ENCODE data around the gene HRK.

Gene HRK

DNA sequence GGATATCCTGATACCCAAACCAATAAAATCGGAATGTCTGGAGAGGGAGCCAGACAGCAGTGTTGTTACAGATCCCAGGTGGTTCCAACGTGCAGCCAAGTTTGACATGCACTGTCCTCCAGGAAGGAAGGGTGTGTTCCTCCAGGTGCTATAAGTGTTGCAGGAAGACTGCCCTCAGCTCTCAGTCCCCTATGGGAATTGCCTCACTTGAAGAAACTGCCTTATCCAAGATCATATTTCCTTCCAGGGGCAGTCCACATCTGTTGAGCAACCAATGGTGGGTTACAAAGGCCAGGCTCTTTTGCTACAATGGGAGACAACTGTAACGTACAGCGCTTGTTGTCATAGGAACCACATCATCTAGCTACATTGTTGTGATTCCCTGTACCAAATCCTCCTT is 16.2 kb upstream of the HRK start:
- no peak for DNase-seq

DNA sequence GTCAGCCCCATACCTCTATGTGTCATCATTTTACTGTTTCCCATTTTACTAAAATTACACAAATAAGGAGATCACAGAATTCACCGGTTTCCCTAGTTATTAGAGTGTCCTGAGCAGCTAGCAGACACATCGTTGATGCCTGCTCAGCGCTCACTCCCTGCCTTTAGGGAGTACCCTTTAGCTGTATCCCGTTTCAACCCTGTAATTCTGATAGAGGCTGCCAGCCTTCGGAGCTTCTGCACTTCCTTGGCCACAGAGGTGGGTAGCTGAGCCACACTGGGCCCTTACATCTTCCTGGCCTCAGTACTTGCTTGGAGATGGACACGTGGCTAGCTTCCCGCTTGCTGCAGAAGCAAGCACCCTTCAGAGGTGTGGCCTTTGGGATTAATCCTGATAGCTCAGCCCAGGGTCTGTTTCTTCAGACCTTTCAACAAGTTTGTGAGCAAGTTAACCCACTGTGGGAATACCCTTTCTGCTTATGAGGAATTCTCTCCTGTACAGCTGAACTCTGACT is 15.2 kb upstream of the HRK start:
- DNase-seq, result no peak

DNA sequence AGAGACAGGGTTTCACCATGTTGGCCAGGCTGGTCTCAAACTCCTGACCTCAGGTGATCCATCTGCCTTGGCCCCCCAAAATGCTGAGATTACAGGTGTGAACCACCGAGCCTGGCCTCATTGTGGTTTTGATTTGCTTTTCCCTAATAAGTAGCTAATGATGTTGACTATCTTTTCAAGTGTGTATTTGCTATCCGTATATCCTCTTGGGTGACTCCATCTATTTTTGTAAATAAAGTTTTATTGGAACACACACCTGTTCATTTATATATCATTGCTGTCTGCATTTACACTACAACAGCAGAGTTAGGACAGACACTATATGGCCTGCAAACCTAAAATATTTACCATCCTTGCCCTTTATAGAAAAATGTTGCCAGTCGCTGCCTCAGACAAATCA is 13.7 kb upstream of the HRK start:
- no peak for DNase-seq

DNA sequence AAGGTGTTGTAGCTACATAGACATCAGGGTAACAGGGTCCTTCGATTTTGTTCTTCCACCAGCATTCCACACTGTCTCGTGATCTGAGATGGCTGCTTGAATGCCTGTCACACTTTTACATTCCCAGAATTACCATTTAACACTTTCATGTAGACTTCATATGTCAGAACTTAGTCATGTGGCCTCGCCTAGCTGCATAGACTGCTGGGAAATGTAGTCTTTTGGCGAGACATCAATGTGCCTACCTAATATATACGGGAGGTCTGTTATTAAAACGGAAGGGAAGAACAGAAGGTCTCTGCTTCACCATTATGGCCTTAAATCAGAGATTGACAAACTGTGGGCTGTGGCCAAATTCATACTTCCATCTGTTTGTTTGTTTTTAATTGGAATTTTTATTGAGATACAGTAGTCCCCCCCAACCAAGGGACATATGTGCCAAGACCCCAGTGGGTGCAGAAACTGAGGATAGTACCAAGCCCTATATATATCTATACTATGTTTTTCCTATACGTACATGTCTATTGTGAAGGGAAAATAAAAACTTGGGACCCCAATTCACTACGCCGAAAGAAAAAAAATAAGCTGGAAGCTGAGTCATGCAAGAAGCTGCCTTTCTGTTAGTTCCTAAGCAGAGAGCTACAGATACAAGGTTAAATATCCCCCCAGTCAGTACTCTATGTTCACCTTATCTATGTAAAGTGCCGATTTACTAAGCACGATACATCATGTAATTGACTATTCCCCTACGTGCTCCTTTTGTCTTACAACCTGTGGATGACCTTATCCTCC is 11.3 kb upstream of the HRK start:
- DNase-seq, result no peak

DNA sequence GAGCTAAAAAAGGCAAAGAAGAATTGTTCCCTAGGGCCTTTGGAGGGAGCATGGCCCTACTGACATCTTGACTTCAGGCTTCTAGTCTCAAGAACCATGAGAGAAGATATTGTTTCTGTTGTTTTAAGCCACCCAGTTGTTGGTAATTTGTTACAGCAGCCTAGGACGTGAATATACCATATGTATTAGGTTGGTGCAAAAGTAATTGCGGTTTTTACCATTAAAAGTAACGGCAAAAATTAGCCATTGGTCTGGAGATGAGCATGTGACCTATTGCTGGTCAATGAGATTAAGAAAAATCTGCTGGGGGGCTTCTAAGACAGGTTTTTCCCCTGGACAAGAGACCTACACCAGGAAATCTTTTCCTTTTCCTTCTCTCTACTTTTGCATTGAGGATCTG is 9.8 kb upstream of the HRK start:
- DNase-seq, result no peak

DNA sequence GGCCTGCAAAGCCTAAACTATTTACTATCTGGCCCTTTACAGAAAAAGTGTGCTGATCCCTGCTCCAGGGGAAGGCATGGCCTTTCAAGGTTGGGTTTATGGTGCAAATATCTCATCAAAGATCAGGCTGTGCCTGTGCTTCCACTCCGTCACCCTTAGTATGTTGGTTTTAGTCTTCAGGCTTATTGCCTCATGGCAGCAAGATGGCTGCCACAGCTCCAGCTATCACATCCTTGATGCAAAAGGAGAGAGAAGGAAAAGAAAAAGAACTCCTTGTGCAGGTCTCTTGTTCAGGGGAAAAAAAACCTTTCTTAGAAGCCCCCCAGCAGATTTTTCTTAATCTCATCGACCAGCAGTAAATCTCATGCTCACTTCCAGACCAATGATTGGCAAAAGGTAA is 9.1 kb upstream of the HRK start:
- no peak for DNase-seq

DNA sequence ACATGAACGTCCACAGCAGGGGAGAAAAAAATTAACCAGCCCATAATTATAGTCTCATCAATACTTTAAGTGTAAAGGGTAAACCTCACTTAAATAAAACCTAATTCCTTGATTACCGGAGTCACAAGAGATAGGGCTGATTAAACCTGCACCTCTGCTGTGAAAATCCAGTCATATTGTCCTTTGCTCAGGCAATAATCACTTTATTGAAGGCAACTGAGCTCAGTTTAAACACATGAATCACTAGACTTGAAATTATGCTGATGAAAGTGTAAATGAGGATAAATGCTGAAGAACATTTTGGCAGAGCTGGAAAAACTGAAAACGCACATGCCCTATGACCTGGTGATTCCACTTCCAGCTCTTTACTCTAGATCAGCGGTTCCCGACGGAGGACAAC is 6.7 kb upstream of the HRK start:
- DNase-seq, result no peak

DNA sequence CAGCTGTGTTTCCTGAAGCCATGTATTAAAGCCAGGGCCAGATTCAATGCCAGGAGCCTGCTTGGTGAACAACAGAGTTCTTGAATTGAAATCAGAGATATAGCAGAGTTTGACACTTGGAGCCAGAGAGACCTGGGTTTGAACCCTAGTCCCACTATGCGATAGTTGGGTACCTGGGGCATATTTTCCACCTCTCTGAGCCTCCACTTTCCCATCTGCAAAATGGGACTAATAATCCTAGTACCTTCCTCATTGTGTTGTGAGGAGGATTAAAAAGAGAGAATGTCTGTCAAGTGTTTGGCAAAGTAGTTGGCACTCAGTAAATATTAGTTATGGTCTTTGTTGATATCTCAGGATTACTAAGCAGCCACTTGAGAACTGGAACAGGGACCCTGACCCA is 6.0 kb upstream of the HRK start:
- DNase-seq, result no peak

DNA sequence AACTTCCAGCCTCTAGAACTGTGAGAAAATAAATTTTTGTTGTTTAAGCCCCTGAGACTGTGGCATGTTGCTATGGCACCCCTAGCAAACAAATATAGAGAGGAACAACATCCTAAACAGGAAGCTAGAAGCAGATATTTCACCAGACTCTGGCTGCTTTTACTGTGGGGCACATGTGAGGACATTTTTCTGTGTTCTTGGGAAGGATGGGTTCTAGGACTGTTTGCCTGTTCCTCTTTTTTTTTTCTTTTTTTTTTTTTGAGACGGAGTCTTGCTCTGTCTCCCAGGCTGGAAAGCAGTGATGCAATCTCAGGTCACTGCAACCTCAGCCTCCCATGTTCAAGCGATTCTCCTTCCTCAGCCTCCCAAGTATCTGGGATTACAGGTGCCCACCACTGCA is 4.2 kb upstream of the HRK start:
- DNase-seq, result no peak

DNA sequence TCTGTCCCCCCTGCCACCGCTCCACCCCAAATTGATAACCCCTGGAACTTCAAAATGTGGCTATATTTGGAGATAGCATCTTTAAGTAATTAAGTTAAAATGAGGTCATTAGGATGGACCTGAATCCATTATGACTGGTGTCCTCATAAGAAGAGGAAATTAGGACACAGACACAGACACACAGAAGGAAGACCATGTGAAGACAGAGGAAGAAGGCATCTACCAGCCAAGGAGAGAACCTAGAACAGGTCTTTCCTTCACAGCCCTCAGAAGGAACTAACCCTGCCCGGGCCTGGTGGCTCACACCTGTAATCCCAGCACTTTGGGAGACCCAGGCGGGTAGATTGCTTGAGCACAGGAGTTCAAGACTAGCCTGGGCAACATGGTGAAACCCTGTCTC is 3.6 kb upstream of the HRK start:
- no peak for DNase-seq

DNA sequence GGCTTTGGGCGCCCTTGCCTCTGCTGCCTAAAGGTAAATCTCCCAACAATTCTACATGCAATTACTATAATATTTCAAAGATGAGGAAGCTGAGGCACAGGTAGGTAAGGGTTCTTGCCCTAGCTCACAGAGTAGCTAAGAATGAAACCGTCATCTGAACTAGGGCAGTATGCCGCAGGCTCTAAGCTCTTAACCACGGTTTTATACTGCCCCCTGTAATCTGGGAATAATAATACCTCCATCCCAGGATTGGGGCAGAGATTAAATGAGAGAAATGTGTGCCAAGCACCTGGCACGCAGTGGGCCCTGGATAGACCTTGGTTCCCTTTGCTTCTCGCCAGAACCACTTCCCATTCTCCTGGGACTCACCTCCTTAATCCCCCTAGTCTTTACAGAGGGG is 1.5 kb upstream of the HRK start:
- DNase-seq, result peak; percentile 35

DNA sequence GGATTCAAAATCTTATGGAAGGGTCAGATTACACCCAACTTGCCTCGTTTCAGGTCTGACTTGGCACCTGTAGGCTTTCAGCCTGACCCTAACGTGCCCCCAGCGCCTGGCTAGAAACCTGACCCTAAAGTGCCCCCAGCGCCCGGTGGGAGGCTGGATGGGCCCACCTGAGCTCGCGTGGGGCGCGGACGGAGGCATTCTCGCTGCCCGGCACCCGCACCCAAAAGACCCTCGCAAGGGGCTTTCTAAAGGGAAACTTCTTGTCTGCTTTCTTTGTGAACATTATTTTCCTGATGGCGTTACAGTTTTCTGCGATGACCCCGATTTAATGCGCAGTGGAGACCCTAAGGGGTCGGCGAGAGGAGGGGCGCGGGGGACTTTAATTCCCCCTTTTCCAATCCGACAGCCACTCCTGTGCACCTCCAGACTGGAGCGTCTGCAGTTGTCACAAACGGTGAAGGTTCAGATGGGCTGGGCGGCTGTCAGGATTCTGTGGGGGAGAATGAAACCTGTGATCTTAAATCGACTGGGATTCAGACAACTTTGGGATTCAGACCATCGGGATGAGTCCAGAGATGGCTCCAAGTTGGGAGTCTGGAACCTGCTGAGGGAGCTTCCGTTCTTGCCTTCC is 751 bp upstream of the HRK start:
- DNase-seq, result no peak

DNA sequence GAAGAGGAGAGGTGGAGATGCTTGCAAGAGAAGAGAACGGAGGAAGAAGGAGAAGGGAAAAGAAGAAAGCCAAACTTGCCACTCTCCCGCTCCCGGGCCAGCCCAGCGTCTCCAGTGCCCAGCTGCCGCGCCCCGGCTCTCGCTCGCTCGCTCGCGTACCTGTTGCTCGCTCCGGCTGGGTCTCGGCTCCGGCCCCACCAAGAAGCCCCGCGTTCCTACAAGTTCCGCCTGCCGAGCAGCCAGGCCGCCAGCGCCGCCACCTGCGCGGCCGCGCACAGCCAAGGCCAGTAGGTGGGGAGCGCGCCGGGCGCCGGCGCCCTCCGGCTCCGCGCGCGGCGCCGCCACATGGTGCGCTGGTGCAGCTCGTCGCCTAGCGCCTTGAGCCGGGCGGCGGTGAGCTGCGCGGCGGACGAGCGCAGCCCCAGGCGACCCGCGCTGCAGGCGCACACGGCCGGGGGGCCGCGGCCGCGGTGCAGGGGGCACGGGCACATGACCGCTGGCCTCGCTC is 370 bp downstream of the HRK start:
- peak; percentile 33 for DNase-seq

DNA sequence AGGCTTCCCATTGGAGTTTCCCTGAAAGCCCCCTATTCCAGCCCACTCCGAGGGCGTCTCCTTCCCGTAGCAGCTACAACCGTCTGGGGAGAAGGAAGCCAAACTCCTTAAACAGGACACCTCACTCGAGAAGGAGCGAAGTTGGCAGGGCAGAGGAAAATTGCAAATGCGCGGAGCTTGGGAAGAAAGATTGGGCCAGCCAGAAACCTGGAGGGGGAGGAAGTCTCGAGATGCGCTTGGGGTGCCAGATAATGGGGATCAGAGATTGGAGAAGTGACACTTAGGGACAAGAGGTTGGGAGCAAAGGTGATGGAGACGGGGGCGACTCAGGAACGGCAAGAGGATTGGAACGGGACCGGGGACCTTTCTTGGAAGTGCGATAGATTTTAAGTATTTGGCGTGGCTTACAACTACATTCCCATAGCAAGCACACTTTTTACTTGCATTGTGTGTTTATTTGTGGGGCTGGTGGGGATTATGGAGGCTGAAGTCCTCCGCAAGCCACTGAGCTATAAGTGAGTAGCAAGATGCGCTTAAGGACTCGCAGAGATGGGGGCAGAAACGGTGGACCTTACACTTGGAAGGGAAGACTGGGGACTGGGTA is 926 bp downstream of the HRK start:
- DNase-seq, result no peak

DNA sequence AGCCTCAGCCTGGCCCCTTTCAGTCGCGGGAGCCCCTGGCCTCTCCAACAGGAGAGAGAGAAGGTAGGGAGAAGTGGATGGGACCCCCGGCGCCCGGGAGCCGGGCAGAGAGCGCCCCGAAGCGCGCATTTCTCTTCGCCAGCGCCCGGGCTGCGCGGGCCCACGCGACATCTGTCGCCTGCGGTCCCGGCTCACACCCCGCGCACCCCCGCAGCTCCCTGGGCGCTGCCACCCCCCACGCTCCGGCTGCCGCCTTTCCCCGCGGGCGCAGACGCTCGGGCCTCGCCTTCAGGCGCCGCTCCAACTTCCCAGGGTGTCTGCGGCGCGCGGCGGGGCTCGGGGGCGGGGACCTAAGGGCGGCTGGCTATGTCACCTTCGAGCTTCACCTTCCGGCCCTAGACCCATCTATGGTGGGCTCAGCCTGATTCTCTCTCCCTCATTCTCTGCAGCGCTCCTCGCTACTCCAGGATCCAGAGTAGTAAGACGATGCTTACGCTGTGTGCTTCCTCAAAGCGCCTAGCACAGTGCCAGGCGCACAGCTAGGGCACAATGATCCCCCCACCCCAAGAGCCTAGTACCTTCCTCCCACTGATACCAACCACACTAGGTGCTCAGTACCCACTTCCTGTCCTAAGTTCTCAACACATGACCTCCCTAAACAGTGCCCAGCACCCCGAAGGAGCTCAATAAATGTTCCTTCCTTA is 1.6 kb downstream of the HRK start:
- no peak for DNase-seq

DNA sequence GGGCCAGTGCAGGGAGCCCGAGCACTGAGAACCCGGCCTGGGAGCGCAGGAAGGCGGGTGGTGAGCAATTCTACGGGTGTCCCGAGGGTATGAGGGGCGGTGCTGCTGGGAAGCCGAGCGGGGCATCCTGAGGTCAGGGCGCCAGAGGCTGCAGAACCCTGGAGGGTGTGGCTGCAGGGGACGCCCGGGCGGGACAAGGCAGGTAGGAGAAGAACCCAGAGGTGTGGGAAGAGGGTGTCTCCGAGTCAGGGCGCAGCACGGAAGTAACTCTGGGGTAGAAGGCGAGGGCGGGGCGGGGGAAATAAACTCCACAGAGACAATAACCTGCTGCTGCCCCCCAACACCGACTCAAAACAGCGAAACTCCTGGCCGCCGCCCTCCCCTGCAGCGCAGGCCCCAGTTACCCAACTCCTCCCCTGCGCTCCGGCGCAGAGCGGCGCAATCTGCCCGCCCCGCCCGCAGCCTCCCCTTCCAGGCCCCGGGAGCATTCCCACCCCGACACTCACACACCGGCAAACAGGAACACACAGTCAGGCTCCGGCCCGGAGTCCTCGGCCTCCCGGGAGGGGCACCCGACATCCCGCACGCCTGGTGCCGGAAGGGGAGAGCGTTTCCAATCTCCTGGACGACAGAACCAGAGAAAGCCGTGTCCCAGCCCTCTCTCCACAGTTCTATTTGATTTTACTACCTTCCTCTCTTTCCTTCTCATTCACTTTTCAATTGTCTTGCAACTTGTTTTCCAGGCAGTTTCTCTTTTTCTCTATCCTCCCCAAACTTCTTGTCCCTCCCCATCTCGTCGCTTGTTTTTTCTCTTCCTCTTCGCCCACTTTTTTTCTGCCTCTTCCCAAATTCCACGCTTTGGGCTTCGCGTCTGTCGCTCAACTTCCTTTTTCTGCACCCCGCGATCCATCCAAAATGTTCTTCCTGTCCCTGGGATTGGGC is 2.4 kb downstream of the HRK start:
- no peak for DNase-seq

DNA sequence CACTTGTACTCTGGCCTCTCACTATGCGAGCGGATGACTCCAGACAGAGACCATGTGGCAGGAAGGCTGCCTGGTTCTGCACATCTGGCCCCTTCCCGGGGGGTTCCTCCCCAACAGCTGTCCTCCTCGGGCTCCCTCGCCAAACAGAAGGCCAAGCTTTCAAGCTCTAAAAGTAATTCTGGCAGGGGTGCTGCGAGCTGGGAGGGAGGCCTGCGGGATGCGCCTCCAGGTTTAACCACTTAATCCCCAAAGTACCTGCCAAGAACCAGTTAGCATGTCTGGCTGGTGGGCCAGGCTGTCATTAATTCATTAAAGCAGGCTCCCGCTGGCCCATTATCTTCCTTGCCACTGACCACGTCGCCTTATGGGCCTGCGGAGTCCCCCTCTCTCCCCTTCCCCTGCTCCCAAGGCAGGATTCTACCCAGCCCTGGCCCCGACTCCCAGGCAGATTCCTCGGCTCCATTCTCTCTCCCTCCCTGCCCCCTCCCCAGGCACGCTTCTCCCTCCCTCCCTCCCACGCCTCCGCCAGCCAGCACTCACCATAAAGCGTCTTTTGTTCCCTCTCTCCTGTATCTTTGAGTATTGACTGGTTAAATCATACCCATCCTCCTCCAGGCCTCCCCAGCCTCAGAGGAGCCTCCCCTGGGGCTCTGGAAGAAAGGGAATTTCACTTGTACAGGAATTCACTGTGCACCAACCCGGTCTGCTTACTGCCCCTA is 4.9 kb downstream of the HRK start:
- peak; percentile 83 for DNase-seq

DNA sequence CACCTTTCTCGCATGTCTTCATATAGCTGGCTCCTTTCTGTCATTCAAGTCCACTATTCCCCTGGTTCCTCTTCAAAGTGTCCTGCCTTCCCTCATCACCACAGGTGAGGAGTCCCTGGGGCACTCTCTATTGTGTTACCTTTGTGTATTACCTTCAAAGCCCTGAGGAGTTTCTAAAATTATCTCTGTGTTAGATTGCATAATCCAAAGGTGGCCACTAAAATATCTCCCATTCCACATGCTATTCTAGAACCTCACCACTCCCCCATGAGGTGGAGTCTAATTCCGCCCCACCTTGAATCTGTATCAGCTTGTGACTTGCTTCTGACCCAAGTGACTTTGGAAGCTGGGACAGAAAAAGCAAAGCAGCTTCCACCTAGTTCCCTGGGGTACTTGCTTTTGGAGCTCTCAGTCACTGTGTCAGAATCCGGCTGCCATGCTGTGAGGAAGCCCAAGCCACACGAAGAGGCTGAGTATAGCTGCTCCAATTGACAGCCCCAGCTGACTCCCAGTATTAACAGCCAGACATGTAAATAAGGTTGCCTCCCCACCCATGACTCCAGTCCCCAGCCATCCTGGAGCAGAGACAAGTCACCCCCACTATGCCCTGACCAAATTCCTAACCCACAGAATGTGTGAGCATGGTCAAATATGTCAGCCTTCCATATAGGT is 6.8 kb downstream of the HRK start:
- no peak for DNase-seq

DNA sequence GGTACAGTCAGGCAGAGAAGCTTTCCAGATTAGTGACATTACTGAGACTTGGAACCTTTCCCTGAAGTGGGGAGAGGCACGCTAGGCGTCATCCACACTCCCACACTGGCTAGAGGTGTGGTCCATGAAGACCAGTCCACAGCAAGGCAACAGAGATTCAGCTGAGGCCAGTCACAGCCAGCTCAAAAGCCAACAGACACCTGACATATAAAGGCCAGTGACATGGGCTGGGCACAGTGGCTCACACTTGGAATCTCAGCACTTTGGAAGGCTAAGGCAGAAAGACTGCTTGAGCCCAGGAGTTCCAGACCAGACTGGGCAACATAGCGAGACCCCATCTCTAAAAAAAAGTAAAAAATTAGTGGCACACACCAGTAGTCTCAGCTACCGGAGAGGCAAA is 10.9 kb downstream of the HRK start:
- DNase-seq, result no peak

DNA sequence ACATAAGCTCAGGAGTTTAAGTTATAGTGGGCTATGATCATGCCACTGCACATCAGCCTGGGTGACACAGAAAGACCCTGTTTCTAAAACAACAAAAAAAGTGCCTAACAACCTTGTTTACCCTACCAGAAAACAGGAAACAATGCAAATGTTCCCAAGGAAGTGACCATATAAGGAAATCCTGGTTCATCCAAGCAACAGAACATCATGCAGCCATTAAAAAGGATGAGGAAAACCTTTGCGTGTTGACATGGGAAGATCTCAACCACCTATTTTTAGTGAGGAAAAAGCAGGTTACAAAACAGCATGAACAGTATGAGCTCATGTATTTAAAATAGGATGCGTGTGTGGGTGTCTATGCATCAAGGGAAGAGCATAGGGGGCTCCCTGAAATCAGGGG is 13.7 kb downstream of the HRK start:
- DNase-seq, result no peak

All from NCI-H446 treated with DMSO at 0.1 percent for 48 hours (cell line).